HG03439 (cell line): Measurements from ENCODE around the gene ZNF341.

ENCODE experiments used
- ATAC-seq: cut with Tn5 transposase; IDR thresholded peaks from one replicate; pipeline ENCODE4 v1.9.1; 2021; ENCODE audit warnings: mild to moderate bottlenecking, moderate library complexity; ENCODE audit not compliant: unreplicated experiment

The ZNF341 gene

DNA sequence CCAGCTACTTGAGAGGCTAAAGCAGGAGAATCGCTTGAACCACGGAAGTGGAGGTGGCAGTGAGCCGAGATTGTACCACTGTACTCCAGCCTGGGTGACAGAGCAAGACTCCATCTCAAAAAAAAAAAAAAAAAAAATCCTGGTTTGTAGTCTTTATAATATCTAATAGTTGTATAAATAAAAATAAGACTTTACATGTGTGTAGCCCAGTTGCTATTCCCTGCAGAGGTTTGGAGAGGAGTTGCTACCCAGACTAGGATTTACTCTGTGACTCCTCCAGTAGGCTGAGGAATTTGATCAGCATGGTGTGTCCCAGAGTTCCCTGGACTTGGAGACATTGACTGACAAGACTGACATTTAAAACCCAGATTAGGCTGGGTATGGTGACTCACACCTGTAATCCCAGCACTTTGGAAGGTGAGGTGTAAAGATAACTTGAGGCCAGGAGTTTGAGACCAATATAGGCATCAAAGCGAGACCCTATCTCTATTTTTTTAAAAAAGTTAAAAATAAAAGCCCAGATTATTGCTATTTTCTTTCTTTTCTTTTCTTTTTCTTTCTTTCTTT lies 89.6 kb downstream of the ZNF341 start:
- ATAC-seq, result no peak

DNA sequence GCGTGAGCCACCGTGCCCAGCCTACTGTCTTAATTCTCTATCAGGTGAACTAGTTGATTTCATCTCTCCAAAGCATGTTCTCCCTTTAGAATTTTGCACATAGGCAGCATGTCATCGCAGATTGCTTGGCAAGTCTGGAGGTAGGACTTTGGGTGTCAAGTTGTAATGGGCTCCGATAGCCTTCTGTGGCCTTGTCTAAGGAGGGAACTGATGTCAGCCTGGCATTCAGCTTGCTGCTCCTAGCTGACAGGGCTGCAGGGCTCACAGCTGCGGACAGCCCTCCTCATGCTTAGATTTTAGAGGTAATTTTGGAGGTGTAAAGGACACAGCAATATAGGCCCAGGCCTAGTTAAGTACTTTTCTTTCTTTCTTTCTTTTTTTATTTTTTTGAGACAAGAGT lies 90.6 kb downstream of the ZNF341 start:
- ATAC-seq, result no peak

DNA sequence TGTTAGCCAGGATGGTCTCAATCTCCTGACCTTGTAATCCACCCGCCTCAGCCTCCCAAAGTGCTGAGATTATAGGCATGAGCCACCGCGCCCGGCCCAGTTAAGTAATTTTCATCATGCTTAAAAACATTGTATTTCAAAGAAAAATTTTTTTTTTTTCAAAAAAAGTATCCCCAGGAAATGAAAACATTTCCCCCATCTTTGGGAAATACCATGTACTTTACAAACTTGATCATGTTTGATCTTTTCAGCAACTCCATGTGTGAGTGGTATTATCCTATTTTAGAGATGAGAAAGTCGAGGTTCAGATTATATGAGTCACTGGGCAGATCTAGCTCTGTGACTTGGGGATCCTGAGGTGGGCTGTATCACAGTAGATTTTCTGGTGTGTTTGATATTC lies 91.2 kb downstream of the ZNF341 start:
- no peak for ATAC-seq

DNA sequence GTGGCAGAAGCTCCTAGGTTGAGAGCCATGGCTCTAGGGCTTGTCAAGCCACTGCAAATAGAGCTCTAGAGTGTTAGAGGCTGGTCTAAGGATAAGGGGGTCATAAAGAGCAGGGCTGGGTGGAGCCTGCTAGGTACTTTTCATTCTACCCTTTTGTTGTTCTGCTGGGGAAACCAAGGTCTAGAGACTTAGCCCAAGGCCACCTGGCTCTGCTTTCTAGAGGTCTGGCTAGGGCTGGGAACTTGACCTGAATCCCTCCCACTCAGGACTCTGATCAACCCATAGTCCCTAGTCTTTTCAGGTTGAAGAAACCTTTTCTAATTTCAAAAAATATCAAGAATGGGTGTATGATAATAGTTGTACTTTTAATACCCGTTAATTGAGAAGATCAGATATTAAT lies 93.1 kb downstream of the ZNF341 start:
- ATAC-seq, result no peak

DNA sequence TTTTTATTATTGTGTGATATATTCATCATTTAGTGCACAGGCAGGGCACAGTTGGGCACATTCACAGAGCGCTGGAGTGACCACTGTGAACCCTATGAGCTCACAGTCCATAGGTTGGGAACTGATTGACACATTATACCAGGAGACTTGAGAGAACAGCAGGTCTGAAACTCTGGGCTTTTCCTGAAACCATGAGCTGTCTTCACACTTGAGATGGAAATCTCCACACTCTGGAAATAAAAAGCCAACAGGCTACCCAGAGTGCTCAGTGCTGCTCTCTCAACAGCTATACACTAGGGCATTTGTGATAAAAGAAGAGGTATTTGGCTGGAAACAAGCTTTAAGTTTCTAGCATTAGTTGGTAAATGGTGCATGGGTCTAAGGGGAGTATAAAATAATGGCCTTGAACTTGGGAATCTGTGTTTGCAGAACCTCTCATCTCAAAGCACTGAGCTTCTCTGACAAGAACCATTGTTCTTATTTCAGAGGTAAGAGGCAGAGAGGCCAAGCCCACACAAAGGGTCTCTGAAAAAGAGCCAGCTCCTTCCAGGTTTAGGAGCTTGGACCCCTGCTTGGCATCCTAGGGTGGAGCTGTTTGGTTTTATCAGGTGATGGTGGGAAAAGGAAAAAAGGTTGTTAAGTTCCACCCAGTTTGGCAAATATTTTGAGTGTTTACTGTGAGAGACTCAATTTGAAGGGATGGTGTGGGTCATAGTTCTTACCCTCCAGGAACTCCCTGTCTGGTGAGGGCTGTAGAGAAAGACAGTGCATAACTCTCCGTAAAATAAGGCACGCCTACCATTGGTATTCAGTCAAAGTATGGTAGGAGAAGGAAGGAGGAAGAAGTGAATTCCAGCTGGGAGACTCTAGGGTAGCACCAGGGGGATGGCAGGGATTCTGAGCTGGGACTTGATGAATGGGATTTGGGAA lies 93.8 kb downstream of the ZNF341 start:
- ATAC-seq, result no peak

DNA sequence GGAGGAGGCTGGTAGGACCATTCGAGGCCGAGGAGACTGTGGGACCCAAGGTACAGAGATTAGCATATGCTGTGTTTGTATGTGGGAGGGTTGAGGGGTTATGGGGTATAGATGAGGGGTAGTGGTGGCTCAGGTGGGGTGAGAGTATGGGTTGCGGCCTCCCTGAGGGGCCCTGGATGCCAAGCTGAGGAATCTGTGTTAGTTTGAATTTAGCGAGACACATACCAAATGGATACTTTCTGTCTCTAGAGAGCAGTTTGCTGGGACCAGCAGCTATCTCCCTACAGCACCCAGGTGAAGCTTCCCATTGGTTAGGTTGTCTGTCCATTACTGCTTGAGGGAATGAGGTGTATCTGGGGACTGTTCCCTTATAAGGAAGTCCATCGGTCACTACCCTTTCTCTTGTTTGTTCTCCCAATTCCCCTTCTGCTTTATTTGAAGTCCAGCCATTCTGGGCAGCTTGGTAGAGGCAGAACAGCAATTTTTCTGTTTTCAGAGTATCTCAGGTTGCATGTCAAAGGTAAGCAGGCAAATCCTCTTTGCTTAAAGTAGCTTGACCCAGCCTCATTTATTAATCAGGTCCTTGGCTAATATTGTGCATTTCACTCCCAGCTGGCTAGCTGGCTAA lies 94.6 kb downstream of the ZNF341 start:
- no peak for ATAC-seq

DNA sequence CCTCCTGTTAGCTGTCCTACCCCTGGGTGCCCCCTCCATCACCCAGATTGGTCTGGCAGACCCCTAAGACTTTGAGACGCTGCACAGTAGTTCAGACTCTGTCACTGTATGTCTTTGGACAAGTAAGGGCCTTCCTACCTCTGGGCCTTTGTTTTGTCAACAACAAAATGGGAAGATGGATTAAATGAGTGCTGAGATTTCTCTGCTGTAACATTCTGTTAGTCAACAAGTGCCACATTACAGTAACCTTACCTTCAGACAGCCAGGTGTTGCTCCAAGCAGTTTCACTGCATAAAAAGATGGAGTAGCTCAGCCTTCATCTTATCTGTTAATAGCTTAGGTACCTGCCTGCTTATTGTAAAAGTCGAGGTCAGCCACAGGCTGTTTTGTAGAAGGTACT lies 95.3 kb downstream of the ZNF341 start:
- no peak for ATAC-seq

DNA sequence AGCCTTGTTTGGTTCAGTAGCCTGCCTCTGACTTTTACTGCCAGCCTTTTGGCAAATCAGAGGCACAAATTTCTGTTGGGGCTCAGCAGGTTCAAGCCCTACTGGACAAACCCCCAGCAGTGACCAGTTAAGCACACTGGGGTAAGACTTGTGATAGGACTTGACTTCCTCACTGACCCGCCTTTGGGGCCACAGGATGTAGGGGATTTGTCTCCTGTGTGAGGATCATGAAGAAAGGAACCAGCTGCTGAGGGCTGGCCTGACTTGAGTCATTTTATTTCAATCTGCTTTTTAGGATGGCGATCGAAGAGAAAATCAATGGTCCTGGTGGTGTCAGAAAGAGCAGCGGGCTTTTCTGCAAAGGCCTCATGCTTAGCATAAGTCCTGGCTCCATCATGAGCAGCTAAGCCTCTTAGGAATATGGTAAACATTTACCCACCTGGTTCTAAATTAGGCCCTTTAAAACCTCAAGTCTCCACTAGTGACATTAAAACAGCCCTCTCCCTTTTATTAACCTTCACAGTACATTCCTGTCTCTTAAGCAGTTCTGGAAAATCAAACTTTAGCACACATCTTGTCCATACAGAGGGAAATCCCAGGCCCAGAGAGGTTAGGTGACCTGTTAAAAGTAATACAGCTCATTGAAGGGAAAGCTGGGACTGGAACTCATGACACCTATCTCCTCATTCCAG lies 96.0 kb downstream of the ZNF341 start:
- ATAC-seq, result no peak

DNA sequence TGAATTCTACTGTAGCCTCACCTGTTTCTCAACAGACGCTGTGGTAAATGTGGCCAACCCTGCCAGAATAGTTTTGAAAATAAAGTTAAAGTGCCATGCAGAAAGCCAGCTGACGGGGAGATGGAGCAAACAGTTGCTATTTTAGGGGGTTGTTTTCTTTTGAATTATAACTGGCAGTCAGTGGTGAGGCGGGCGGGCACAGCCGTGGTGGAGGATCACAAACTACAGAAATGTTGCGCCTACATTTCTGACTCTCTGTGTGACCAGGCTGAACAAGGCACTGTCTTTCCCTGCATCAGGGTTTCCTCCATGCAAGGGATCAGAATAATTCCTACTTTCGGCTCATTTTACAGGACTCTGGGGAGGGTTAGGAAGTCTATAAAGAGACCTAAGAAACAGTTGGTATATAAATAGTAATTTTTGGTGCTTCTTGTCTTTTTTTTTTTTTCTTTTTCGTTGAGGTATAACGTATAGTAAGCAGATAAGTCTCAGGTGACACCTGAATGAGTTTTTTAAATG lies 96.6 kb downstream of the ZNF341 start:
- ATAC-seq, result no peak

DNA sequence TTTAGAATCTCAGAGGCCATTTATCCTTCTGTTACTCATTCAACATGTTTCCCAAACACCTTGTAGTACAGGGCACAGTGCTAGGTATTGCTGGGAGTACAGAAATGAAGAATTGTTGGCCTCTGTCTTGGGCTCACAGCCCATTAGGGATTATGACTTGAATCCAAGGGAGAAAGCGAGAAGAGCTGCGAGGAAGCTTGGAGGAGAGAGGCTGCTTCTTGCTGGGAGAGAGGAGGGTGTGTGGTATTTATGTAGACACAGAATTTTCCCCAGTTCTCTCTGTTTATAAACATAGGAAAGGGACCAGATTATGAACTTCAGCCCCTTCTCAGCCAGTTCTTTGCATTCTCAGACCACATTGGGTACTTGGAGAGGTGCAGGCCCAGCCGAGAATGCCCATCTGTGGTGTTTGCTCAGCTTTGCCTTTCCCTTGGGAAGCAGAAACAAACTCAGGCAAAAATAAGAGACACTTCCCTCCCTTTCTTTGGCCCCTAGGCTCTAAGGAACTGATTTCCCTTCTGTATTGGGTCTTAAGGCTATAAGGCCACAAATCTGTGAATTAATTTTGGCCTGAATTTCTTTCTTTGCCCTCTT lies 97.3 kb downstream of the ZNF341 start:
- no peak for ATAC-seq

DNA sequence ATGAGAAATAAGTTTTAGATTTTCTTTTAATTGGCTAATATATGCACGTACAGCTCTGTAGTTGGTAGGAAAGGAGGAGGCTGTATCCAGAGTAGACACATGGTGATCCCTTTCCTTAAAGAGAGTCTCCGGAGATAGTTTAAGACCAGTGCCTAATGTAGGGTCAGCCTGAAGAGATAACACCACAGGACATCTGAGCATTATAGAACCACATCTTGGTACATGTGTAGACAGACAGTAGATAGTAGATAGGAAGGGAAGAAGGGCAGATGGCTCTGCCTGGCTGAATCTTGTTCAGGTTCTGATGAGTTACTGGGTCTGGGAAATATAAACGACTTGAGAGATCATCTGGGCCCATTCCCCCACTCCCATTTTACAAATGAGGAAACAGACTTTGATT lies 97.8 kb downstream of the ZNF341 start:
- no peak for ATAC-seq

DNA sequence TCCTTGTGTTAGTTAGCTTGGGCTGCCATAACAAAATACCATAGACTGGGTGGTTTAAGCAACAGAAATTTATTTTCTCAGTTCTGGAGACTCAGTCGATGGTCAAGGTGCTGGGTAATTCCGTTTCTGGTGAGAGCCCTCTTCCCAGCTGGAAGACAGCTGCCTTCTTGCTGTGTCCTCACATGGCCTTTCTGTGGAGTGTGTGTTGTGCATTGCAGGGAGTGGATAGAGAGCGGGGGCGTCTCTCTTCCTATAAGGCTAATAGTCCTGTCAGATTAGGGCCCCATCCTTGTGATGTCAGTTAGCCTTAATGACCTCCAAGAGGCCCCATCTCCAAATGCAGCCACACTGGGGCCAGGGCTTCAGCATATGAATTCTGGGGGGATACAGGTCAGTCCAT lies 98.6 kb downstream of the ZNF341 start:
- ATAC-seq, result no peak

DNA sequence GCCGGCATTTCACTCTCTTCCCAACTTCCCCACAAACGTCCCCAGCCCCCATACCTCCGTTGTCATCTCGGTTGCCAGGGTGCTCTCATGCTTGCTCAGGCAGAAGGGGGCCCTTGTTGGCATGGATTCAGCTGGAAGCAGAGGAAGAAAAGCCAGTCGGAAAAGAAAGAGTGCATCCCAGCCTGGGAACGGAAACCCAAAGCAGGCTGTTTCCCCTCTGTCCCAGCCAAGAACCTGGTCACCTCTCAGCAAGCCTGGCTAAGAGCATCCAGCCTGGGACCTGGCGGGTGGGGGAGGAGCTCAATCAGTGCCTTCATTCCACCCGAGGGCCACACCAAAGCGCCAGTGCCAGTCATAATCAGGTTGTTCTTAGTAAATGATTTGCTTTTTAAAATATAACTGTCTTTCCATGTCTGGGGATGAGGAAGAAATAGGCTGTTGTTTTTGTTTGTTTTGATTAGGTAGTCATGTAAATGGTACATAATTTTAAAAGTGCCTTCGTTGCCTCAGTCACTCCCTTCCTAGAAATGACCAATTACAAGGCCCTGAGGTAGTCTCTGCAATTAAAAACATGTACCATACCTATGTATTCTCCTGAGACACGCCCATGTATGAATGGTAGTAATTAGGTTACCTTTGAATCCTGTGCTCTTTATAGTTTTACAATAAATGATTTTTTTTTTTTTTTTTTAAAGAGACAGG lies 100.5 kb downstream of the ZNF341 start:
- ATAC-seq, result no peak

DNA sequence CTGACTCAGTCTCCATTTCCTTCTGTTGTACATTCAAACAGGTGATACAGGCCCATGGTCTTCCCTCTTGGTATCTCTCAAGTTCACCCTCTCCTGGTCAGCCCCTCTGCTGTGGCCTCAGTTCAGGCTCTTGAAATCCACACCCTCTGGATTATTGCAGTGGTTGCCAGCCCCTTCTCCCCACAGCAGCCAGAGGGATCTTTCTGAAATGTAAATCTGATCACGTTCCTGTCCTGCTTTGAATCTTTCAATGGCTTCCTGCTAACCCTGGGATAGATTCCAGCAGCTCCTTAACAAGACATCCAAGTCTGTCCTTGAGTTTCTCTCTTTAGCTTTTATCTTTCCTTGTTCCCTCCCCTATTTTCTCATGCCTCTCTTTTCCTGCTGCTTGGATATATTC lies 101.5 kb downstream of the ZNF341 start:
- no peak for ATAC-seq

DNA sequence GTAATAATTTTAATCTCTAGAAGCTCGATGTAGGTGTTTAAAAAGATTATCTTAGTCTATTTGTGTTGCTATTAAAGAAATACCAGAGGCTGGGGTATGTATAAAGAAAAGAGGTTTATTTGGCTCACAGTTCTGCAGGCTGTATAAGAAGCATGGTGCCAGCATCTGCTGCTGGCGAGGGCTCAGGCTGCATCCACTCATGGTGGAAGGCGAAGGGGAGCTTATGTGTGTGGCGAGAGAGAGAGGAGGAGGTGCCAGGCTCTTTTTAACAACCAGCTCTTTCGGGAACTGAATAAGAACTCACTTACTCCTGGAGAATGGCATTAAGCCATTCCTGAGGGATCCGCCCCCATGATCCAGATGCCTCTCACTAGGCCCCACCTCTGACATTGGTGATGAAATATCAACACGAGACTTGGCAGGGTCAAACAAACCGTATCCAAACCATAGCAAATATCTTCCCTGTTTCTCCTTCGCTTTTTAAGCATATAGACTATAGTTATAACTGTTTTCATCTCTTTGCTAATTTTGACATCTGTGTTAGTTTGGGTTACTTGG lies 103.9 kb downstream of the ZNF341 start:
- no peak for ATAC-seq

DNA sequence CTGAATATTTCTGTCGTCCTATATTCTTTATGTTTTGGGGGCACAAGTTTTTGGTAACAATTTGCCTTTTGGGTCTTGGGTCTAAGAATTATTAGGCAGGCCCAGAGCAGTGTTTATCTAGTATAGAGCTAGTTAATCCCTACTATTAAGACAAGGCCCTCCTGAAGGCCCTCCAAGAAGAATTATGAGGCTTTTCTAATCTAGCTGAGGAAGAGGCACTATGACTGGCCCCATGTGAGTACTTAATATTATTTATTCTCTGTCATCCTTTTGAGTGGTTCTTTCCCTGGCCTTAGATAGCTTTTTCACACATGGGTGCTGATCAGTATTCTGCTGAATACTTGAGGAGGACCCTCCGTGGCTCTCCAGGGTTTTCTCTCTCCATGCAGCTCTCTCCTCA lies 104.5 kb downstream of the ZNF341 start:
- no peak for ATAC-seq

DNA sequence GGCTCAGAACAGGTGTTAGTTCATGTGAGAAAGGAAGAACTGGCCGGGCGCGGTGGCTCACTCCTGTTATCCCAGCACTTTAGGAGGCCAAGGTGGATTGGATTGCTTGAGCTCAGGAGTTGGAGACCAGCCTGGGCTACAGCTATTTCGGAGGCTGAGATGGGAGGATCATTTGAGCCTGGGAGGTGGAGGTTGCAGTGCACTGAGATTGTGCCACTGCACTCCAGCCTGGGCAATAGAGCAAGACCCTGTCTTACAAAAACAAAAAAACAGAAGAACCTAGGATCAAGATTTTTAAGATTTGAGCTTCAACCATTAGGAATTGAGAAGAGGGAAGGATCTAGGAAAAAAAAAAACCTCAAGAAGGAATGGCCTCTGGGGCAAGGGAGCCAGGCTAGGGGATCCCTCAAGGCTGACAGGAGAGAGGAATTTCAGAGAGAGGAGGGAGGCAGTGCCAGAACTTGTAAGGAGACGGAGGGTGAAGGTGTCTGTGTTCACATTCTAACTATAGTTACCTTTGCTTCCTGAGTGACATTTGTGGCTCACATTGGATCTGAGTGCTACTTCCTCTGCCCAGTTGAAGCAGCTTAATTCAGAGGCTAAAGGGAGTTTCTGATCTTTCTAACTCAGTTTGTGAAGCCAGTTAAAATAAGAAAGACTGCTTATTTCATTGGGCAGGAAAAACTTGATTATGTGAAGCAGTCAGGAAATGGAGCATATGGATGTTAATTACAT lies 105.5 kb downstream of the ZNF341 start:
- ATAC-seq, result no peak

DNA sequence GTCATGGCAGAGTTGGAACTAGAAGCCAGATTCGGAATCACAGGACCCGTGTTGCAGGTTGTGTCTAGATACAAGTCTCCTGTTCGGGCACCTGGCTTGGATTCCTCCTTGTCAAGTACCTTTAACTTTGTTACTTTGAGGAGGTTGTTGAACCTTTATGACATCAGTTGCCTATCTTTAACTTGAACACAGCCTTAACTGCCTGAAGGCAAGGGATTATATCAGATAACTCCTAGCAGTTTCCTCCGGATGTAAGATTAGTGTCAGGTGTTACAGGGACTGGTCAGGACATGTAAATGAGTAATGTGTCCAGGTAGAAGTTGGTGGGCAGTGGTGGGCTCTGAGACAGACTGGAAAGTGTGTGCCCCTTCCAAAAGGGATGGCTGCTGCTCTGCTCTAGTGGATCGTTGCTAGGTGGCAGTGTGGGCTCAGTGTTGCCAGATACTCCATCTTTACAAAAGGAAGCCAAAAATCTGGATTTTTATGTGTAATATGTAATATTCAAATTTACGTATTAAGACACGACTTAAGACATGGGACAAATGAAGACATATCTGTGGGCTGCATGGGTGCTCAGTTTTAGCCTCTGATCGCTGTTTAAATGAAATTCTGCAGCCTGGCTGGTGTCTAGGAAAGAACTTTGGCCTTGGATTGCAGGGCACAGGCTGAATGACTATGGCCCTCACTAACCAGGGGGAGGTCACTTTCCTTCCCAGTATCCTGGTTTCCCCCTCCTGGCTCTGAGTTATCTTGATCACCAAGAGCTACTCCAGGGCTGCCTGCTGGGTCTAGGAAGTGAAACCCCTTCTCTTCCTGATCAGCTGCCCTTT lies 106.5 kb downstream of the ZNF341 start:
- ATAC-seq, result no peak
